Measurements from ENCODE around the gene DEXI. TPM values are rescaled to one million over a fixed set of nuclear protein-coding genes. Genes with fewer than 3 reads are reported as not detected.

DEXI gene
- 10 to 100 TPM; 24.4 to 26.7 TPM for total RNA-seq

- peaks cover 80% of the 10 kb centered on the region for H3K4me1 Mint-ChIP-seq (ENCODE audit: low read depth)
- H3K36me3 Mint-ChIP-seq (ENCODE audit: insufficient read depth in 2 of 2): peaks cover 4 to 5% of the 10 kb centered on the region in 2 donors
- peak; percentile 82 to 84 for ATAC-seq (replicated peaks in 1 of 2)
- H3K9me3 Mint-ChIP-seq: no peaks in the 10 kb centered on the region
- peak; percentile 96 to 98 for DNase-seq
- H3K27ac Mint-ChIP-seq: peak within 1 kb of the TSS; percentile 51
- peak within 1 kb of the TSS; percentile 88 to 92 for H3K4me3 Mint-ChIP-seq
- no peaks in the 10 kb centered on the region for H3K27me3 Mint-ChIP-seq (ENCODE audit: low read depth)
Measured at GRCh38 chr16:10942352-10943063, at the start of gene DEXI. Gene DEXI (minus strand): TSS chr16:10942468. CDS start chr16:10942005, 463 bp downstream.

- H3K27me3 Mint-ChIP-seq (ENCODE audit: low read depth): no peaks in the 10 kb centered on the region
- H3K27ac Mint-ChIP-seq: peak overlapping the region; percentile 72
- ATAC-seq (replicated peaks in 1 of 2) (no peak), DNase-seq (no peak)
- peak overlapping the region; percentile 45 to 73 for H3K4me3 Mint-ChIP-seq
- H3K9me3 Mint-ChIP-seq: no peaks in the 10 kb centered on the region
- H3K36me3 Mint-ChIP-seq (ENCODE audit: insufficient read depth in 2 of 2): peaks cover 14 to 16% of the 10 kb centered on the region in 2 donors
- H3K4me1 Mint-ChIP-seq (ENCODE audit: low read depth): peaks cover 97% of the 10 kb centered on the region
Measured at GRCh38 chr16:10990378-10990777, 48.1 kb upstream of the DEXI start.

- H3K4me3 Mint-ChIP-seq: peak overlapping the region; percentile 48 to 63
- peaks cover 13 to 16% of the 10 kb centered on the region in 2 donors for H3K36me3 Mint-ChIP-seq (ENCODE audit: insufficient read depth in 2 of 2)
- peak overlapping the region; percentile 81 for H3K27ac Mint-ChIP-seq
- no peak for DNase-seq
- no peak for ATAC-seq (replicated peaks in 1 of 2)
- H3K9me3 Mint-ChIP-seq: no peaks in the 10 kb centered on the region
- H3K4me1 Mint-ChIP-seq (ENCODE audit: low read depth): peaks cover 97% of the 10 kb centered on the region
- no peaks in the 10 kb centered on the region for H3K27me3 Mint-ChIP-seq (ENCODE audit: low read depth)
Measured at GRCh38 chr16:10989559-10989958, 47.3 kb upstream of the DEXI start.

- Mint-ChIP-seq H3K36me3 (ENCODE audit: insufficient read depth in 2 of 2) (peaks cover 14% of the 10 kb centered on the region in 2 donors), H3K4me1 (ENCODE audit: low read depth) (peaks cover 97% of the 10 kb centered on the region), H3K4me3 (peak overlapping the region; percentile 48 to 63), H3K27ac (peak overlapping the region; percentile 81), H3K9me3 (no peaks in the 10 kb centered on the region), H3K27me3 (ENCODE audit: low read depth) (no peaks in the 10 kb centered on the region)
- DNase-seq: peak in 1 of 2 donors; percentile 32
- ATAC-seq (replicated peaks in 1 of 2): peak; percentile 23 to 33
Measured at GRCh38 chr16:10988879-10989278, 46.6 kb upstream of the DEXI start.

- DNase-seq (peak; percentile 87 to 88), ATAC-seq (replicated peaks in 1 of 2) (peak; percentile 87 to 90)
- no peaks in the 10 kb centered on the region for H3K9me3 Mint-ChIP-seq
- no peaks in the 10 kb centered on the region for H3K27me3 Mint-ChIP-seq (ENCODE audit: low read depth)
- H3K36me3 Mint-ChIP-seq (ENCODE audit: insufficient read depth in 2 of 2): peaks cover 11 to 14% of the 10 kb centered on the region in 2 donors
- peak overlapping the region; percentile 81 for H3K27ac Mint-ChIP-seq
- peaks cover 97% of the 10 kb centered on the region for H3K4me1 Mint-ChIP-seq (ENCODE audit: low read depth)
- H3K4me3 Mint-ChIP-seq: peak overlapping the region; percentile 48 to 63
Measured at GRCh38 chr16:10988164-10988803, 46.0 kb upstream of the DEXI start.

- H3K4me1 Mint-ChIP-seq (ENCODE audit: low read depth): peaks cover 97% of the 10 kb centered on the region
- ATAC-seq (replicated peaks in 1 of 2): peak; percentile 35 to 46
- H3K36me3 Mint-ChIP-seq (ENCODE audit: insufficient read depth in 2 of 2): peaks cover 12 to 14% of the 10 kb centered on the region in 2 donors
- peak overlapping the region; percentile 81 for H3K27ac Mint-ChIP-seq
- no peaks in the 10 kb centered on the region for H3K27me3 Mint-ChIP-seq (ENCODE audit: low read depth)
- no peak for DNase-seq
- H3K9me3 Mint-ChIP-seq: no peaks in the 10 kb centered on the region
- peak overlapping the region; percentile 48 to 63 for H3K4me3 Mint-ChIP-seq
Measured at GRCh38 chr16:10987361-10988163, 45.3 kb upstream of the DEXI start.

- H3K4me1 Mint-ChIP-seq (ENCODE audit: low read depth): peaks cover 85% of the 10 kb centered on the region
- H3K27ac Mint-ChIP-seq: peak overlapping the region; percentile 34
- peak in 1 of 2 donors; percentile 1 for ATAC-seq (replicated peaks in 1 of 2)
- no peak for DNase-seq
- H3K9me3 Mint-ChIP-seq: no peaks in the 10 kb centered on the region
- peaks cover 5 to 6% of the 10 kb centered on the region in 2 donors for H3K36me3 Mint-ChIP-seq (ENCODE audit: insufficient read depth in 2 of 2)
- H3K4me3 Mint-ChIP-seq: peak overlapping the region; percentile 5 to 40
- H3K27me3 Mint-ChIP-seq (ENCODE audit: low read depth): no peaks in the 10 kb centered on the region
Measured at GRCh38 chr16:10984509-10984908, 42.2 kb upstream of the DEXI start.

- peak overlapping the region; percentile 84 for H3K27ac Mint-ChIP-seq
- no peak for DNase-seq
- peak in 1 of 2 donors; percentile 14 for ATAC-seq (replicated peaks in 1 of 2)
- no peaks in the 10 kb centered on the region for H3K9me3 Mint-ChIP-seq
- H3K36me3 Mint-ChIP-seq (ENCODE audit: insufficient read depth in 2 of 2): peaks cover 5 to 6% of the 10 kb centered on the region in 2 donors
- H3K27me3 Mint-ChIP-seq (ENCODE audit: low read depth): no peaks in the 10 kb centered on the region
- peak overlapping the region; percentile 48 to 90 for H3K4me3 Mint-ChIP-seq
- H3K4me1 Mint-ChIP-seq (ENCODE audit: low read depth): peaks cover 84% of the 10 kb centered on the region
Measured at GRCh38 chr16:10983159-10983558, 40.9 kb upstream of the DEXI start.

GRCh38 chr16:10982465-10983150, 40.3 kb upstream of the DEXI start:
- H3K9me3 Mint-ChIP-seq: no peaks in the 10 kb centered on the region
- peaks cover 83% of the 10 kb centered on the region for H3K4me1 Mint-ChIP-seq (ENCODE audit: low read depth)

GRCh38 chr16:10981697-10982216, 39.5 kb upstream of the DEXI start:
- Mint-ChIP-seq H3K4me3 (peak overlapping the region; percentile 48 to 90), H3K27me3 (ENCODE audit: low read depth) (no peaks in the 10 kb centered on the region), H3K4me1 (ENCODE audit: low read depth) (peaks cover 83% of the 10 kb centered on the region), H3K36me3 (ENCODE audit: insufficient read depth in 2 of 2) (peaks cover 7 to 10% of the 10 kb centered on the region in 2 donors), H3K9me3 (no peaks in the 10 kb centered on the region), H3K27ac (peak overlapping the region; percentile 84)
- DNase-seq (peak; percentile 69 to 76), ATAC-seq (replicated peaks in 1 of 2) (peak; percentile 76 to 83)

More at GRCh38 chr16:10982465-10983150, 40.3 kb upstream of the DEXI start:
- Mint-ChIP-seq H3K27me3 (ENCODE audit: low read depth) (no peaks in the 10 kb centered on the region), H3K4me3 (peak overlapping the region; percentile 48 to 90), H3K27ac (peak overlapping the region; percentile 84), H3K36me3 (ENCODE audit: insufficient read depth in 2 of 2) (peaks cover 7 to 8% of the 10 kb centered on the region in 2 donors)
- DNase-seq (no peak), ATAC-seq (replicated peaks in 1 of 2) (peak; percentile 41 to 67)

GRCh38 chr16:10980813-10981212, 38.5 kb upstream of the DEXI start:
- Mint-ChIP-seq H3K27ac (peak overlapping the region; percentile 21), H3K36me3 (ENCODE audit: insufficient read depth in 2 of 2) (peaks cover 7 to 10% of the 10 kb centered on the region in 2 donors), H3K9me3 (no peaks in the 10 kb centered on the region), H3K4me3 (peak overlapping the region; percentile 18 to 56), H3K27me3 (ENCODE audit: low read depth) (no peaks in the 10 kb centered on the region), H3K4me1 (ENCODE audit: low read depth) (peaks cover 81% of the 10 kb centered on the region)
- ATAC-seq (replicated peaks in 1 of 2) (no peak), DNase-seq (no peak)

Data from activated T-cell treated with anti-CD3 and anti-CD28 coated beads, Interleukin-2, amount 50 U/mL, for 72 hours (primary cell).